Measurements from ENCODE around the gene NKTR. TPM values are rescaled to one million over a fixed set of nuclear protein-coding genes. Genes with fewer than 3 reads are reported as not detected.

The NKTR gene
- polyA plus RNA-seq, 1 donor (not counting 4 experiments of a cell fraction or from before 2014, with no cell fraction given): 38.6 TPM

DNA sequence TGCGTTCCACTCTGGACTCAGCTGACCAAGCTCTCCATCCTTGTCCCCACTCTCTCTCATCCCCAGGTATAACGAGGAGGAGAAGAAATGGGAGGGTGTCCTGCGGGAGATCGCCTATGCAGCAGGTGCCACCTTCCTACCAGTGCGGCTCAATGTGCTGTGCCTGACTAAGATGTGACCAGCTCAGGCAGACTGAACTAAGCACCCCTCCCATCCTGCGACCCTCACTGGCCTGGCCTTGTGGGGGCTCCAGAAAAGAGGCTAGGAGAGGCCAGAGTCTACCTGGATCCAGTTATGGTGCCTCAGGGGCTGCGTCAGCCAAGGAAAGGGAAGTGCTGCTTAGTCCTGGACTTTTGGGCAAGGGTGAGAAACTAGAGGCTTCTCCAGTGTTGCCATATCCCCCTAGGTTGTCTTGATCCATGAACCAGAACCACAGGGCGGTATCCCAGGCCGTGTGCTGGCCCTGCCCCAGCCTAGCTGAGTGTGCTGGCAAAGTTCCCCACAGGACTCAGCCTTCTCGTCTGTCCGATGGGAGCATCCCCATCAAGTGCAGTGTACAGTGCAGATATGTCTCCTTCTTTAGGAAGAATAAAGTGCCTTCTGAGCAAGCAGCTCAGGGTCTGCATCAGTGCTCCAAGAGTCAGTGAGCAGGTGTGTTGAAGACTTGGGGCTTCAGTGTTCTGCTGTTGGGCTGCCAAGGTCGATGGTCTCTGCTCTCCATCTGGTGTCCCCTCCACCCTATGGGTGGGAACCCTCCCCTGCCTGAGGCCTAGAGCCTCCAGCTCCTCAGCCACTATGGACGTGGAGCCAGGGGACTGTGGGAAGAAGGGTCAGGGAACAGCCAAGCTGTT is 91.6 kb downstream of the NKTR start:
- Histone ChIP-seq H3K36me3 (ENCODE audit: control insufficient read depth in 2 of 2, extremely low read depth in 1 of 2, insufficient read depth in 2 of 2, low read length in 2 of 2) (no peaks in the 10 kb centered on the region), H3K9me1 (ENCODE audit: control insufficient read depth, extremely low read depth, insufficient read depth, low read length) (no peaks in the 10 kb centered on the region), H3K27ac (ENCODE audit: control insufficient read depth, insufficient read depth, low read length) (no peak overlapping the region), H3K4me2 (ENCODE audit: control insufficient read depth, extremely low read depth, insufficient read depth, low read depth, low read length) (no peak overlapping the region), H3K27me3 (ENCODE audit: control insufficient read depth, extremely low read depth, insufficient read depth, low read length) (peaks cover under 1% of the 10 kb centered on the region), H4K20me1 (ENCODE audit: control insufficient read depth, extremely low read depth, insufficient read depth, low read length) (no peaks in the 10 kb centered on the region), H3K9ac (ENCODE audit: control insufficient read depth, extremely low read depth, insufficient read depth, low read length) (no peak overlapping the region), H2AFZ (ENCODE audit: control insufficient read depth, low read length) (no peak overlapping the region), H3K9me3 (ENCODE audit: control insufficient read depth, low read depth, low read length) (no peaks in the 10 kb centered on the region), H3K79me2 (ENCODE audit: control insufficient read depth, insufficient read depth, low read length) (no peaks in the 10 kb centered on the region), H3K4me3 (ENCODE audit: control insufficient read depth in 2 of 3, extremely low read depth in 1 of 3, insufficient read depth in 2 of 3, low read depth in 1 of 3, low read length in 3 of 3) (no peak overlapping the region), H3K4me1 (ENCODE audit: control insufficient read depth, extremely low read depth, insufficient read depth, low read length) (no peaks in the 10 kb centered on the region)
- no peak for DNase-seq (ENCODE audit: low read depth, low spot score)
- dilution Hi-C loops (cut with MboI; ENCODE audit: extremely low pct_ligation_motif_present, low sequenced_read_pairs): no loop called here
- no peak for TF ChIP-seq EZH2 (IDR thresholded peaks at IDR 0.05; ENCODE audit: low read length)
- TF ChIP-seq, protein P1, sequence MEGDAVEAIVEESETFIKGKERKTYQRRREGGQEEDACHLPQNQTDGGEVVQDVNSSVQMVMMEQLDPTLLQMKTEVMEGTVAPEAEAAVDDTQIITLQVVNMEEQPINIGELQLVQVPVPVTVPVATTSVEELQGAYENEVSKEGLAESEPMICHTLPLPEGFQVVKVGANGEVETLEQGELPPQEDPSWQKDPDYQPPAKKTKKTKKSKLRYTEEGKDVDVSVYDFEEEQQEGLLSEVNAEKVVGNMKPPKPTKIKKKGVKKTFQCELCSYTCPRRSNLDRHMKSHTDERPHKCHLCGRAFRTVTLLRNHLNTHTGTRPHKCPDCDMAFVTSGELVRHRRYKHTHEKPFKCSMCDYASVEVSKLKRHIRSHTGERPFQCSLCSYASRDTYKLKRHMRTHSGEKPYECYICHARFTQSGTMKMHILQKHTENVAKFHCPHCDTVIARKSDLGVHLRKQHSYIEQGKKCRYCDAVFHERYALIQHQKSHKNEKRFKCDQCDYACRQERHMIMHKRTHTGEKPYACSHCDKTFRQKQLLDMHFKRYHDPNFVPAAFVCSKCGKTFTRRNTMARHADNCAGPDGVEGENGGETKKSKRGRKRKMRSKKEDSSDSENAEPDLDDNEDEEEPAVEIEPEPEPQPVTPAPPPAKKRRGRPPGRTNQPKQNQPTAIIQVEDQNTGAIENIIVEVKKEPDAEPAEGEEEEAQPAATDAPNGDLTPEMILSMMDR (optimal IDR thresholded peaks at IDR 0.05 in 1 of 3, IDR thresholded peaks at IDR 0.05 in 1 of 3, conservative IDR thresholded peaks at IDR 0.05 in 1 of 3; ENCODE audit: extremely low read depth in 1 of 3, insufficient read depth in 2 of 3, low read length in 3 of 3): no peak
- no peak for FAIRE-seq

DNA sequence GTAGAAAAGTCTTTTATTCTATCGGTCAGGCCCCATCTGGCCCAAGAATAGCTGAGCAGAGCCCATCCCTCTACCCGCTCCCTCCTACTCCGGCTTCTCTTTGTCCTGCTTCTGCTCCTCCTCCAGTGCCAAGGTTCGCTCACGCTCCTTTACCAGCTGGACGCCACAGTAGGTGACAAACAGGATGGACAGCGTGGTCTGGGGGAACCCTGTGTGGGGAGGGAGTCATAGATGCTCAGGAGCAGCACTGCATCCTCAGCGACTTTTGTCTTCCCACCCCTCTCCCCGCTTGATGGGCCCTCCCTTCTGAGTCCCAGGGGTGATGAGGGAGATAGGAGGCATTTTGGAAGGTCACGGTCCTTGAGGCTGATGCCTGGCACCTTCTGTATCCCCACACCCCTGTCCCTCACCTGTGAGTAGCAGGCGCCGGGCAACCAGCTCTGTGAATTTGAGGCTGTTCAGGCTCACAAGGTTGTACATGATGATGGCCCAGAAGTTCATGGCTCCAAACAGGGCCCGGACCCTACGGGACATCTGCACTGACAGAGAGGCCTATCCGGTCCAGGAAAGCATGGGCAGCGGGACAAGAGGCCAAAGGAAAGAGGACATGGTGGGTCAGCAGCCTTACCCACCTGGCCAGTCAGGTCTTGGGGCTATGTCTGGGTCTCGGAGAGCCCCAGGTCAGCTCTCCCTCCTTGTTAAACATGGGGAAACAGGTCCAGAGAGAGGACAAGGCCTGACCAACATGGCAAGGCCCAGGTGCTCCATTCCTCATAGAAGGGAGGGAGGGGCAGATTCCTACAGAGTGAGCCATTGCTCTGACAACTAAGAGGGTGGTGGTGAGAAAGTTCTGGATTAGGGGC is 92.4 kb downstream of the NKTR start:
- Histone ChIP-seq H3K27ac (ENCODE audit: control insufficient read depth, insufficient read depth, low read length) (no peak overlapping the region), H3K9ac (ENCODE audit: control insufficient read depth, extremely low read depth, insufficient read depth, low read length) (no peak overlapping the region), H3K9me1 (ENCODE audit: control insufficient read depth, extremely low read depth, insufficient read depth, low read length) (no peaks in the 10 kb centered on the region), H3K9me3 (ENCODE audit: control insufficient read depth, low read depth, low read length) (no peaks in the 10 kb centered on the region), H3K36me3 (ENCODE audit: control insufficient read depth in 2 of 2, extremely low read depth in 1 of 2, insufficient read depth in 2 of 2, low read length in 2 of 2) (no peaks in the 10 kb centered on the region), H3K4me2 (ENCODE audit: control insufficient read depth, extremely low read depth, insufficient read depth, low read depth, low read length) (no peak overlapping the region), H3K27me3 (ENCODE audit: control insufficient read depth, extremely low read depth, insufficient read depth, low read length) (no peaks in the 10 kb centered on the region), H2AFZ (ENCODE audit: control insufficient read depth, low read length) (no peak overlapping the region), H4K20me1 (ENCODE audit: control insufficient read depth, extremely low read depth, insufficient read depth, low read length) (no peaks in the 10 kb centered on the region), H3K4me1 (ENCODE audit: control insufficient read depth, extremely low read depth, insufficient read depth, low read length) (no peaks in the 10 kb centered on the region), H3K79me2 (ENCODE audit: control insufficient read depth, insufficient read depth, low read length) (no peaks in the 10 kb centered on the region), H3K4me3 (ENCODE audit: control insufficient read depth in 2 of 3, extremely low read depth in 1 of 3, insufficient read depth in 2 of 3, low read depth in 1 of 3, low read length in 3 of 3) (no peak overlapping the region)
- DNase-seq (ENCODE audit: low read depth, low spot score) (no peak), FAIRE-seq (no peak)
- dilution Hi-C loops (cut with MboI; ENCODE audit: extremely low pct_ligation_motif_present, low sequenced_read_pairs): no loop called here
- TF ChIP-seq, protein P1 (optimal IDR thresholded peaks at IDR 0.05 in 1 of 3, IDR thresholded peaks at IDR 0.05 in 1 of 3, conservative IDR thresholded peaks at IDR 0.05 in 1 of 3; ENCODE audit: extremely low read depth in 1 of 3, insufficient read depth in 2 of 3, low read length in 3 of 3): no peak
- no peak for TF ChIP-seq EZH2 (IDR thresholded peaks at IDR 0.05; ENCODE audit: low read length)

Data from keratinocyte (primary cell).